ENCODE results near the gene APPL2.

The APPL2 gene

DNA sequence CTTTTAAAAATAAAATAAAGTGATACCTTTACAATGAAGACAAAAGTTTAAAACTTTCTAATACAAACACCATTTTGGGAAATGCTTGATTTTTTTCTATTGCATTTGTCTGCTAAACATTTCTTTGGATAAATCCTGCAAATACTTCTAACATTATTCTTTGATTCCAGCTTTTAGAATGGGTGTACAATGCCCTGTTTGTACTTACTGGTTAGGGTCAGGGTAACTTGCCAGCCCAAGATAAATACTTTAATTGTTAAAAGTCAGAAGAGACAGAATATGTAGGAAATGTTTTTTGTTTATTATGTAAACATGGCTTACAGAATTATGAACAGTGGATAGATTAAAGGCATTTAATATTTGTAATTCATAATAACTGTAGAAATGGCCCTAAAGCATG lies 68.0 kb downstream of the APPL2 start:
- Histone ChIP-seq H3K79me2 (ENCODE audit: insufficient read depth, low read depth) (no peaks in the 10 kb centered on the region), H3K36me3 (ENCODE audit: insufficient read depth) (no peaks in the 10 kb centered on the region), H3K4me1 (ENCODE audit: low read depth, poor library complexity, severe bottlenecking) (no peaks in the 10 kb centered on the region), H2AFZ (ENCODE audit: low read depth) (no peak overlapping the region), H3K9ac (no peak overlapping the region), H4K20me1 (ENCODE audit: insufficient read depth) (no peaks in the 10 kb centered on the region), H3K4me2 (no peak overlapping the region), H3K27me3 (ENCODE audit: insufficient read depth, low read depth) (no peaks in the 10 kb centered on the region), H3K4me3 (IDR thresholded peaks at IDR 0.05; ENCODE audit: insufficient read depth, low read depth, low read length) (no peak overlapping the region), H3K27ac (no peak overlapping the region)
- TF ChIP-seq, protein P1, sequence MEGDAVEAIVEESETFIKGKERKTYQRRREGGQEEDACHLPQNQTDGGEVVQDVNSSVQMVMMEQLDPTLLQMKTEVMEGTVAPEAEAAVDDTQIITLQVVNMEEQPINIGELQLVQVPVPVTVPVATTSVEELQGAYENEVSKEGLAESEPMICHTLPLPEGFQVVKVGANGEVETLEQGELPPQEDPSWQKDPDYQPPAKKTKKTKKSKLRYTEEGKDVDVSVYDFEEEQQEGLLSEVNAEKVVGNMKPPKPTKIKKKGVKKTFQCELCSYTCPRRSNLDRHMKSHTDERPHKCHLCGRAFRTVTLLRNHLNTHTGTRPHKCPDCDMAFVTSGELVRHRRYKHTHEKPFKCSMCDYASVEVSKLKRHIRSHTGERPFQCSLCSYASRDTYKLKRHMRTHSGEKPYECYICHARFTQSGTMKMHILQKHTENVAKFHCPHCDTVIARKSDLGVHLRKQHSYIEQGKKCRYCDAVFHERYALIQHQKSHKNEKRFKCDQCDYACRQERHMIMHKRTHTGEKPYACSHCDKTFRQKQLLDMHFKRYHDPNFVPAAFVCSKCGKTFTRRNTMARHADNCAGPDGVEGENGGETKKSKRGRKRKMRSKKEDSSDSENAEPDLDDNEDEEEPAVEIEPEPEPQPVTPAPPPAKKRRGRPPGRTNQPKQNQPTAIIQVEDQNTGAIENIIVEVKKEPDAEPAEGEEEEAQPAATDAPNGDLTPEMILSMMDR (conservative IDR thresholded peaks at IDR 0.05; ENCODE audit: low read depth, low read length), result no peak

DNA sequence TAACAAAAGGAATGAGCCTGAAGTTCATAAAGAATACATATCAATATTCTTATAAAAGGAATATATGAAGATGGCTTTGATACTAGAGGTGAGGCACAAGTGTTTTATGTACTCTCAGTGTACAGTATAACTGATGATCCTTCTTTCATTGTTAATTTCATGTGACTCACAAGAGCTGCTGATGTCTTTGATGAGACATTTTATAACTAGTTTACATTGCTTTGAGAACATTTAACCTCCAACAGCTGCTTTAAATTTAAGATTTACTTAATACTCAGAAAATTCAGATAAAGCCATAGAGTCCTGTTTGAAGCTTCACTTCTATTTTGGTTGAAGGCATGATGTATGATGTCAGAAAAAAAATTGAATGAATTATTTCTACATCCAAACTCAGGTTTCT lies 68.6 kb downstream of the APPL2 start:
- Histone ChIP-seq H2AFZ (ENCODE audit: low read depth) (no peak overlapping the region), H3K36me3 (ENCODE audit: insufficient read depth) (no peaks in the 10 kb centered on the region), H3K4me1 (ENCODE audit: low read depth, poor library complexity, severe bottlenecking) (no peaks in the 10 kb centered on the region), H4K20me1 (ENCODE audit: insufficient read depth) (no peaks in the 10 kb centered on the region), H3K9ac (no peak overlapping the region), H3K4me3 (IDR thresholded peaks at IDR 0.05; ENCODE audit: insufficient read depth, low read depth, low read length) (no peak overlapping the region), H3K4me2 (no peak overlapping the region), H3K79me2 (ENCODE audit: insufficient read depth, low read depth) (no peaks in the 10 kb centered on the region), H3K27ac (no peak overlapping the region), H3K27me3 (ENCODE audit: insufficient read depth, low read depth) (no peaks in the 10 kb centered on the region)
- TF ChIP-seq, protein P1 (conservative IDR thresholded peaks at IDR 0.05; ENCODE audit: low read depth, low read length), result no peak

DNA sequence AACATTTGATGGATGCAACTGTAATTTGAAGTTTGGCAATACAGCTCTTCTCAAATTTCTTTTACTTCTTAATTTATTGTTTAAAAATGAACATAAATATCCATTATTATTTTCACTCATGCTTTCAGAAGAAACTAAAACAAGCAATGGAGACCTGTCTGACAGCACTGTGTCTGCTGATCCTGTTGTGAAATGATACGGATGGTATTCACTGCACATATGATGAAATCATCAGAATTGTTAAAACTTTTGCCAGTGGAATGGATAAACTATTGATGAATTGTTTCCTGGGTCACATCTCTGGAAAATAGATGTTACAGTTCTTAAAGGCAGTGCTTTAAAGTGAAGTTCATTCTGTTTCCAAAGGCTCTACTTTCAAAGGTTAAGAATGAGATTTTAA lies 69.2 kb downstream of the APPL2 start:
- TF ChIP-seq, protein P1 (conservative IDR thresholded peaks at IDR 0.05; ENCODE audit: low read depth, low read length), result no peak
- Histone ChIP-seq H3K27me3 (ENCODE audit: insufficient read depth, low read depth) (no peaks in the 10 kb centered on the region), H3K27ac (no peak overlapping the region), H4K20me1 (ENCODE audit: insufficient read depth) (no peaks in the 10 kb centered on the region), H3K9ac (no peak overlapping the region), H3K4me2 (no peak overlapping the region), H3K36me3 (ENCODE audit: insufficient read depth) (no peaks in the 10 kb centered on the region), H2AFZ (ENCODE audit: low read depth) (no peak overlapping the region), H3K4me1 (ENCODE audit: low read depth, poor library complexity, severe bottlenecking) (no peaks in the 10 kb centered on the region), H3K4me3 (IDR thresholded peaks at IDR 0.05; ENCODE audit: insufficient read depth, low read depth, low read length) (no peak overlapping the region), H3K79me2 (ENCODE audit: insufficient read depth, low read depth) (no peaks in the 10 kb centered on the region)

DNA sequence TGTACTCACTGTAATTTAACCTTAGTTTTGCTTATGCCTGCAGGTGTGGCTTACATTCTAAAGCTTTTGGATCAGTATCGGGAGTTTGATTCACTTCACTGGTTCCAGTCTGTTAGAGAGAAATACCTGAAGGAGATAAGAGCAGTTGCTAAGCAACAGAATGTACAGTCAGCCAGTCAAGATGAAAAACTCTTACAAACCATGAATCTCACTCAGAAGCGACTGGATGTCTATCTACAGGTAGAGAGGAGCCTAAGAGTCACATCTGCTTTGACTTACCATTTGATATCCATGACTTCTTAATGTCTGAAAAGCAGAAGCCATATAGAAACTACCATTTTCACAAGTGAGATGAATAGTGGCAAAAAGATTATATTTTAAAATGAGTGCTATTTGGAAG lies 71.9 kb downstream of the APPL2 start:
- Histone ChIP-seq H3K36me3 (ENCODE audit: insufficient read depth) (no peaks in the 10 kb centered on the region), H3K4me2 (no peak overlapping the region), H3K27me3 (ENCODE audit: insufficient read depth, low read depth) (no peaks in the 10 kb centered on the region), H3K9ac (no peak overlapping the region), H3K79me2 (ENCODE audit: insufficient read depth, low read depth) (no peaks in the 10 kb centered on the region), H3K4me1 (ENCODE audit: low read depth, poor library complexity, severe bottlenecking) (no peaks in the 10 kb centered on the region), H4K20me1 (ENCODE audit: insufficient read depth) (no peaks in the 10 kb centered on the region), H2AFZ (ENCODE audit: low read depth) (no peak overlapping the region), H3K27ac (no peak overlapping the region), H3K4me3 (IDR thresholded peaks at IDR 0.05; ENCODE audit: insufficient read depth, low read depth, low read length) (no peak overlapping the region)
- TF ChIP-seq, protein P1 (conservative IDR thresholded peaks at IDR 0.05; ENCODE audit: low read depth, low read length), result no peak

DNA sequence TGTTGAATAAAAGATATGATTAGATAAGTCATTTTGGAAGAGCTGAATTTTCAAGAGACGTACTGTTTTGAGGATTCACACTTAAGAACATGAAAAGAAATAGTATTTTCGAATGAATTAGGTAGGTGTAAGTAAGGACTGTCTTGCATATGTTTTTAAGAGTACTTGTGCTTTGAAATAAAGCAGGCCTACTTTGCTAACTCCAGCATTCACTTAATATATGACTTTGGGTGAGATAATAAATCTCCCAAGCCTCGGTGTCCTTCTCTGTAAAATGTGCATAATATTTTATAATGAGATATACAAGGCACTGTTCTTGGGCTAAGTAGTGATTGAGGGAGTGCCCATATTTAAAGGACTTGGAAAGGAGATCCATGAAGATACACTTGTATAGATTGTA lies 73.8 kb downstream of the APPL2 start:
- Histone ChIP-seq H3K4me3 (IDR thresholded peaks at IDR 0.05; ENCODE audit: insufficient read depth, low read depth, low read length) (no peak overlapping the region), H3K27ac (no peak overlapping the region), H3K36me3 (ENCODE audit: insufficient read depth) (no peaks in the 10 kb centered on the region), H3K79me2 (ENCODE audit: insufficient read depth, low read depth) (no peaks in the 10 kb centered on the region), H3K27me3 (ENCODE audit: insufficient read depth, low read depth) (no peaks in the 10 kb centered on the region), H3K4me1 (ENCODE audit: low read depth, poor library complexity, severe bottlenecking) (no peaks in the 10 kb centered on the region), H2AFZ (ENCODE audit: low read depth) (no peak overlapping the region), H4K20me1 (ENCODE audit: insufficient read depth) (no peaks in the 10 kb centered on the region), H3K9ac (no peak overlapping the region), H3K4me2 (no peak overlapping the region)
- TF ChIP-seq, protein P1 (conservative IDR thresholded peaks at IDR 0.05; ENCODE audit: low read depth, low read length), result no peak
